IMR-90 (cell line): ENCODE results near the gene GCFC2. TPM values are rescaled to one million over a fixed set of nuclear protein-coding genes. Genes with fewer than 3 reads are reported as not detected.

Experiments
- ATAC-seq: fragments of 200-7000 bp; cut with Tn5 transposase; 2 replicates; pipeline ENCODE4 v1.9.1; 2020; ENCODE audit warnings: low read depth, mild to moderate bottlenecking, moderate library complexity
- BruUV-seq: library from RNA; stranded (reverse); fragments of 400-500 nt; replicated peaks from 2 replicates; lab custom pipeline; 2021; lab: Mats Ljungman, UMichigan
- CTCF ChIA-PET: fragments of 300-600 bp; formaldehyde crosslinking; extraction: SDS; loops from one replicate; lab custom pipeline; 2021; ENCODE audit warnings: antibody characterized with exemption; lab: Yijun Ruan, JAX
- POLR2A ChIA-PET: fragments of 300-600 bp; sonication (Branson Sonifier 250); formaldehyde crosslinking; loops from one replicate; lab custom pipeline; 2022; ENCODE audit warnings: antibody characterized with exemption; ENCODE audit not compliant: unreplicated experiment; lab: Charles Lee
- DNase-seq: peaks from one replicate; pipeline ENCODE4 v3.0.0; 2013
- H2AFZ ChIP-seq: replicated peaks from 2 replicates; pipeline ENCODE3; 2013; ENCODE audit warnings: low read length, mild to moderate bottlenecking; ENCODE audit not compliant: poor library complexity
- H2AK5ac ChIP-seq: 2 replicates; pipeline ENCODE4 v1.6.1; 2013; ENCODE audit warnings: low read depth, low read length, inconsistent platforms
- H2AK9ac ChIP-seq: replicated peaks from 2 replicates; pipeline ENCODE3; 2013; ENCODE audit warnings: mild to moderate bottlenecking, low read depth, low read length, moderate library complexity; ENCODE audit not compliant: poor library complexity
- H2BK120ac ChIP-seq: 2 replicates; pipeline ENCODE4 v1.6.1; 2013; ENCODE audit warnings: low read depth, low read length, inconsistent platforms
- H2BK15ac ChIP-seq: 3 replicates; pipeline ENCODE4 v1.6.1; 2013; ENCODE audit warnings: low read depth, low read length, inconsistent platforms
- H2BK20ac ChIP-seq: 2 replicates; pipeline ENCODE4 v1.6.1; 2013; ENCODE audit warnings: low read depth, mild to moderate bottlenecking, inconsistent platforms, low read length, moderate library complexity
- H2BK5ac ChIP-seq: 2 replicates; pipeline ENCODE4 v1.6.1; 2013; ENCODE audit warnings: mild to moderate bottlenecking, low read depth, low read length, inconsistent platforms; ENCODE audit not compliant: poor library complexity, severe bottlenecking
- H3K14ac ChIP-seq: replicated peaks from 2 replicates; pipeline ENCODE4 v1.6.1; 2013; ENCODE audit warnings: low read depth, low read length, inconsistent platforms
- H3K18ac ChIP-seq: 2 replicates; pipeline ENCODE4 v1.6.1; 2013; ENCODE audit warnings: low read depth, low read length, control low read depth
- H3K23ac ChIP-seq: 2 replicates; pipeline ENCODE4 v1.6.1; 2013; ENCODE audit warnings: low read depth, low read length, inconsistent platforms
- H3K27ac ChIP-seq: 2 replicates; pipeline ENCODE4 v1.5.1; 2013; ENCODE audit warnings: mild to moderate bottlenecking, control low read depth, low read length; ENCODE audit not compliant: insufficient read depth
- H3K27me3 ChIP-seq: 2 replicates; pipeline ENCODE4 v1.6.1; 2013; ENCODE audit warnings: low read length; ENCODE audit not compliant: control insufficient read depth, insufficient read depth
- H3K36me3 ChIP-seq: 2 replicates; pipeline ENCODE4 v1.6.1; 2013; ENCODE audit warnings: low read length, mixed read lengths; ENCODE audit not compliant: control insufficient read depth, insufficient read depth
- H3K4ac ChIP-seq: 2 replicates; pipeline ENCODE4 v1.6.1; 2013; ENCODE audit warnings: low read depth, low read length, inconsistent platforms
- H3K4me1 ChIP-seq: 2 replicates; pipeline ENCODE4 v1.6.1; 2013; ENCODE audit warnings: low read length, mixed read lengths; ENCODE audit not compliant: control insufficient read depth, insufficient read depth
- H3K4me2 ChIP-seq: 2 replicates; pipeline ENCODE4 v1.6.1; 2013; ENCODE audit warnings: low read depth, mild to moderate bottlenecking, control low read depth, low read length, moderate library complexity
- H3K4me3 ChIP-seq: 2 replicates; pipeline ENCODE4 v1.5.1; 2013; ENCODE audit warnings: low read depth, mild to moderate bottlenecking, control low read depth, low read length, moderate library complexity; ENCODE audit not compliant: insufficient read depth
- H3K56ac ChIP-seq: 2 replicates; pipeline ENCODE4 v1.6.1; 2013; ENCODE audit warnings: low read length, inconsistent platforms; ENCODE audit not compliant: insufficient read depth; ENCODE audit errors: extremely low read depth
- H3K79me1 ChIP-seq, 2 experiments: 2 replicates each; pipeline ENCODE4 v1.6.1; 2013; ENCODE audit warnings: low read length in 2 of 2, inconsistent platforms in 1 of 2, low read depth in 1 of 2
- H3K9ac ChIP-seq: 2 replicates; pipeline ENCODE4 v1.6.1; 2013; ENCODE audit warnings: low read depth, low read length, control low read depth
- H3K9me1 ChIP-seq: 2 replicates; pipeline ENCODE4 v1.6.1; 2013; ENCODE audit warnings: low read length, inconsistent platforms; ENCODE audit not compliant: insufficient read depth
- H3K9me3 ChIP-seq: 2 replicates; pipeline ENCODE4 v1.6.1; 2013; ENCODE audit warnings: low read length; ENCODE audit not compliant: control insufficient read depth, insufficient read depth
- H4K20me1 ChIP-seq: 2 replicates; pipeline ENCODE4 v1.6.1; 2013; ENCODE audit warnings: low read length, inconsistent platforms; ENCODE audit not compliant: insufficient read depth
- H4K5ac ChIP-seq: 2 replicates; pipeline ENCODE4 v1.6.1; 2013; ENCODE audit warnings: mild to moderate bottlenecking, low read depth, low read length, control low read depth
- H4K8ac ChIP-seq, 2 experiments: 2 replicates each; pipeline ENCODE4 v1.6.1; 2013; ENCODE audit warnings: low read depth in 2 of 2, low read length in 2 of 2, control low read depth in 1 of 2, inconsistent platforms in 1 of 2
- H4K91ac ChIP-seq: 2 replicates; pipeline ENCODE4 v1.6.1; 2013; ENCODE audit warnings: low read depth, low read length, inconsistent platforms; ENCODE audit not compliant: insufficient read depth
- BHLHE40 ChIP-seq: fragments of 150-350 bp; IDR thresholded peaks from 2 replicates; pipeline ENCODE4 v1.6.1; 2016; ENCODE audit warnings: mild to moderate bottlenecking, low read depth, low read length
- CHD1 ChIP-seq: IDR thresholded peaks from 2 replicates; pipeline ENCODE4 v1.6.1; 2012; ENCODE audit warnings: low read depth, low read length, improper control_type of control experiment
- CTCF ChIP-seq: conservative IDR thresholded peaks from 2 replicates; pipeline ENCODE4 v1.5.1; 2012; ENCODE audit warnings: mild to moderate bottlenecking, low read depth, low read length, improper control_type of control experiment
- ELK1 ChIP-seq: fragments of 150-350 bp; IDR thresholded peaks from 2 replicates; pipeline ENCODE4 v1.6.1; 2016; ENCODE audit warnings: low read depth, mild to moderate bottlenecking, low read length, moderate library complexity, borderline replicate concordance
- FOS ChIP-seq: fragments of 150-350 bp; IDR thresholded peaks from 2 replicates; pipeline ENCODE4 v1.6.1; 2016; ENCODE audit warnings: low read depth, low read length
- MAFK ChIP-seq: IDR thresholded peaks from 2 replicates; pipeline ENCODE4 v1.6.1; 2012; ENCODE audit warnings: low read depth, low read length, improper control_type of control experiment
- MAZ ChIP-seq: IDR thresholded peaks from 2 replicates; pipeline ENCODE4 v1.6.1; 2012; ENCODE audit warnings: low read depth, mild to moderate bottlenecking, low read length, improper control_type of control experiment, moderate library complexity, borderline replicate concordance
- POLR2A ChIP-seq: IDR thresholded peaks from 2 replicates; pipeline ENCODE4 v1.6.1; 2012; ENCODE audit warnings: mild to moderate bottlenecking, low read depth, low read length
- RCOR1 ChIP-seq: IDR thresholded peaks from 2 replicates; pipeline ENCODE4 v1.6.1; 2012; ENCODE audit warnings: mild to moderate bottlenecking, low read length, improper control_type of control experiment; ENCODE audit not compliant: insufficient replicate concordance
- WGBS, 2 experiments: methylation state at CpG; one replicate each; pipeline versions ENCODE4 v1.1.5 to v1.1.7; 2013; ENCODE audit warnings: missing lambda C conversion rate in 2 of 2; ENCODE audit not compliant: insufficient read length in 1 of 2; ENCODE audit errors: extremely low coverage in 2 of 2; 5-methylcytosine and 5-hydroxymethylcytosine counted together
- dilution Hi-C: fragments of 300-500 bp; cut with HindIII; formaldehyde crosslinking; loops from one replicate; pipeline ENCODE4 v1.14.3; 2018; ENCODE audit warnings: low sequenced_read_pairs; ENCODE audit not compliant: unreplicated experiment
- in situ Hi-C: fragments of 300-500 bp; cut with MboI; formaldehyde crosslinking; loops from 3 replicates; pipeline ENCODE4 v1.14.3; 2019; ENCODE audit warnings: low sequenced_read_pairs, inconsistent platforms, mixed read lengths
- intact Hi-C: fragments of 100-400 bp; cut with micrococcal nuclease; formaldehyde crosslinking; loops from 2 replicates; pipeline ENCODE4 v1.10.0; 2022
- polyA plus RNA-seq, 3 experiments: library from polyadenylated mRNA; depleted of rRNA; stranded (reverse); fragments of >200 nt; gene quantifications; 2 replicates each; pipeline ENCODE4 v1.2.3, GENCODE V29; 2012; ENCODE audit warnings: low replicate concordance in 1 of 3
- total RNA-seq: library from RNA; depleted of rRNA; stranded (reverse); fragments of >200 nt; gene quantifications from 2 replicates; pipeline ENCODE4 v1.2.3, GENCODE V29; 2012

Gene GCFC2
- total and polyA plus RNA-seq, 2 of the 4 experiments (the other 2 are of a cell fraction): 6.4 to 10.0 TPM

GRCh38 chr2:75612862-75613243 is 97.9 kb downstream of the GCFC2 start:
- ChIA-PET POLR2A (no interaction called here), CTCF (interaction anchor here (1.2 to 1.3 kb wide), 2 partner anchors 15 to 148 kb away, joined by 3 to 4 read pairs; no protein-coding TSS in a partner anchor)
- Histone ChIP-seq H3K23ac (no peak overlapping the region), H3K27ac (no peak overlapping the region), H4K91ac (no peak overlapping the region), H4K5ac (no peak overlapping the region), H3K18ac (no peak overlapping the region), H4K20me1 (no peaks in the 10 kb centered on the region), H3K56ac (no peak overlapping the region), H3K4me1 (no peaks in the 10 kb centered on the region), H3K9me3 (no peaks in the 10 kb centered on the region), H3K4me3 (no peak overlapping the region), H2BK20ac (no peak overlapping the region), H3K4me2 (no peak overlapping the region), H3K9ac (no peak overlapping the region), H2BK120ac (no peak overlapping the region), H2AK5ac (no peak overlapping the region), H3K36me3 (no peaks in the 10 kb centered on the region), H3K9me1 (0 out of 2 replicates have a peak, but pooled peaks cover under 1% of the 10 kb centered on the region), H2BK15ac (no peak overlapping the region), H3K4ac (no peak overlapping the region), H3K27me3 (peaks cover 24% of the 10 kb centered on the region), H4K8ac (no peak overlapping the region), H2BK5ac (no peak overlapping the region), H3K14ac (no peak overlapping the region), H2AFZ (no peak overlapping the region), H2AK9ac (no peak overlapping the region), H3K79me1 (peaks cover 0 to 4% of the 10 kb centered on the region in 2 experiments; a peak in 2 of 4 replicates)
- ATAC-seq (no peak), DNase-seq (no peak)
- TF ChIP-seq MAZ (no peak), ELK1 (no peak), POLR2A (no peak), CTCF (no peak), MAFK (no peak), FOS (no peak), CHD1 (no peak), RCOR1 (no peak), BHLHE40 (no peak)
- no CpG with 5 or more reads among the region's 5 CpGs for WGBS, 2 experiments
- BruUV-seq: no TSS peak
- in situ Hi-C loops: loop anchor here (25.0 kb wide), 3 partner anchors 401 to 926 kb away; no protein-coding TSS in a partner anchor
- dilution Hi-C loops: no loop called here
- intact Hi-C loops: no loop called here
